Suprapubic skin (tissue), 4 donors: ENCODE results near the gene IRF7. TPM values are rescaled to one million over a fixed set of nuclear protein-coding genes. Genes with fewer than 3 reads are reported as not detected.

Source experiments
- DNase-seq, 2 donors: peaks; one replicate each; pipeline ENCODE4 v3.0.0-alpha.2; 2019; ENCODE audit warnings: low spot score in 2 of 2
- H3K27ac ChIP-seq: fragments of 200-600 bp; sonication (generic); one replicate; pipeline ENCODE4 v1.5.1; 2019
- H3K27me3 ChIP-seq: fragments of 200-600 bp; sonication (generic); one replicate; pipeline ENCODE4 v1.5.1; 2019
- H3K36me3 ChIP-seq: fragments of 200-600 bp; sonication (generic); one replicate; pipeline ENCODE4 v1.5.1; 2019
- H3K4me1 ChIP-seq: fragments of 200-600 bp; sonication (generic); one replicate; pipeline ENCODE4 v1.5.1; 2019
- H3K4me3 ChIP-seq: fragments of 200-600 bp; sonication (generic); one replicate; pipeline ENCODE4 v1.5.1; 2019; ENCODE audit warnings: mild to moderate bottlenecking
- H3K9me3 ChIP-seq: fragments of 200-600 bp; sonication (generic); one replicate; pipeline ENCODE4 v1.5.1; 2019
- EP300 ChIP-seq: sonication (generic); formaldehyde crosslinking; IDR thresholded peaks from one replicate; pipeline ENCODE4 v1.6.1; 2017; ENCODE audit warnings: antibody characterized with exemption
- POLR2A ChIP-seq, 2 donors: fragments of 450-650 bp; IDR thresholded peaks; one replicate each; pipeline ENCODE4 v1.6.1; 2017; ENCODE audit warnings: antibody characterized with exemption in 2 of 2, mild to moderate bottlenecking in 2 of 2, moderate library complexity in 2 of 2
- POLR2AphosphoS5 ChIP-seq, 3 donors: sonication (generic); formaldehyde crosslinking; IDR thresholded peaks; one replicate each; pipeline ENCODE4 v1.6.1; 2017; ENCODE audit warnings: antibody characterized with exemption in 3 of 3
- WGBS: methylation state at CpG from one replicate; pipeline ENCODE4 v1.1.5; 2018; 5-methylcytosine and 5-hydroxymethylcytosine counted together
- total RNA-seq, 4 donors: library from RNA; depleted of rRNA; stranded (reverse); fragments of >200 nt; gene quantifications; one replicate each; pipeline ENCODE4 v1.1.0, GENCODE V29; 2016
- TF ChIP-seq, protein P1 (sequence below), 2 donors: fragments of 200-600 bp in 1 of 2; fragments of 450-650 bp in 1 of 2; sonication (generic) in 1 of 2; IDR thresholded peaks; one replicate each; pipeline ENCODE4 v1.5.1; 2016 to 2019; ENCODE audit warnings: antibody characterized with exemption in 2 of 2, mild to moderate bottlenecking in 1 of 2, moderate library complexity in 1 of 2

Gene IRF7
- total RNA-seq, 4 donors from 2014 or later, result 20.9 to 34.0 (median 26.6) TPM

- WGBS, result 76% methylated on average over 17 of the region's 17 CpGs
- peaks cover 45% of the 10 kb centered on the region for H3K36me3 ChIP-seq
- TF ChIP-seq, protein P1, sequence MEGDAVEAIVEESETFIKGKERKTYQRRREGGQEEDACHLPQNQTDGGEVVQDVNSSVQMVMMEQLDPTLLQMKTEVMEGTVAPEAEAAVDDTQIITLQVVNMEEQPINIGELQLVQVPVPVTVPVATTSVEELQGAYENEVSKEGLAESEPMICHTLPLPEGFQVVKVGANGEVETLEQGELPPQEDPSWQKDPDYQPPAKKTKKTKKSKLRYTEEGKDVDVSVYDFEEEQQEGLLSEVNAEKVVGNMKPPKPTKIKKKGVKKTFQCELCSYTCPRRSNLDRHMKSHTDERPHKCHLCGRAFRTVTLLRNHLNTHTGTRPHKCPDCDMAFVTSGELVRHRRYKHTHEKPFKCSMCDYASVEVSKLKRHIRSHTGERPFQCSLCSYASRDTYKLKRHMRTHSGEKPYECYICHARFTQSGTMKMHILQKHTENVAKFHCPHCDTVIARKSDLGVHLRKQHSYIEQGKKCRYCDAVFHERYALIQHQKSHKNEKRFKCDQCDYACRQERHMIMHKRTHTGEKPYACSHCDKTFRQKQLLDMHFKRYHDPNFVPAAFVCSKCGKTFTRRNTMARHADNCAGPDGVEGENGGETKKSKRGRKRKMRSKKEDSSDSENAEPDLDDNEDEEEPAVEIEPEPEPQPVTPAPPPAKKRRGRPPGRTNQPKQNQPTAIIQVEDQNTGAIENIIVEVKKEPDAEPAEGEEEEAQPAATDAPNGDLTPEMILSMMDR (IDR thresholded peaks at IDR 0.05), result no peak
- no peak for TF ChIP-seq POLR2A (IDR thresholded peaks at IDR 0.05)
- no peak for TF ChIP-seq POLR2AphosphoS5 (IDR thresholded peaks at IDR 0.05)
- no peak for TF ChIP-seq EP300
- no peak overlapping the region for H3K27ac ChIP-seq
- H3K9me3 ChIP-seq, result no peaks in the 10 kb centered on the region
- H3K4me1 ChIP-seq, result peaks cover 37% of the 10 kb centered on the region
- DNase-seq, result no peak
- no peaks in the 10 kb centered on the region for H3K27me3 ChIP-seq
- no peak overlapping the region for H3K4me3 ChIP-seq
These were observed 34.0 kb downstream of the IRF7 start for GRCh38 chr11:581752-582151.

DNA sequence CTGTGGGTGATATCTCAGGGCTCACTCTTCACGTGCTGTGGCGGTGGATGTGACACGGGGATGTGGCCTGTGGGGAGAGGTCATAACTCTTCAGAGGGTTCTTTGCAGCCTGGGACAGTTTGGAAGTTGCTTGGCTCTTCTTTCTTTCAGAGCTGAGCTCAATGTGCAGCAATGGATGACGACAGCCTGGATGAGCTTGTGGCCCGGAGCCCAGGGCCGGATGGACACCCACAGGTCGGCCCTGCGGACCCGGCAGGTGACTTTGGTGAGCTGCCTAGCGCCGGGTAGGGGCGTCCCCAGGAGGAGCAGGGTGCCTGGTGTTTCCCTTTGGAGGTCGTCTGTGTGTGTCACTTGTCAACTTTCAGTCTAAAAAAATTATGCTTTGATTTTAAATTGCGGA lies 34.4 kb downstream of the IRF7 start:
- 79% methylated on average over 8 of the region's 14 CpGs for WGBS
- no peak for TF ChIP-seq EP300
- TF ChIP-seq POLR2A (IDR thresholded peaks at IDR 0.05), result no peak
- no peak for TF ChIP-seq POLR2AphosphoS5 (IDR thresholded peaks at IDR 0.05)
- TF ChIP-seq, protein P1 (IDR thresholded peaks at IDR 0.05), result no peak
- Histone ChIP-seq H3K4me1 (peaks cover 37% of the 10 kb centered on the region), H3K27ac (no peak overlapping the region), H3K9me3 (no peaks in the 10 kb centered on the region), H3K36me3 (peaks cover 41% of the 10 kb centered on the region), H3K4me3 (no peak overlapping the region), H3K27me3 (no peaks in the 10 kb centered on the region)
- no peak for DNase-seq

GRCh38 chr11:579830-580601 lies 35.7 kb downstream of the IRF7 start:
- Histone ChIP-seq H3K9me3 (no peaks in the 10 kb centered on the region), H3K27ac (no peak overlapping the region), H3K27me3 (no peaks in the 10 kb centered on the region), H3K4me3 (no peak overlapping the region), H3K36me3 (peaks cover 34% of the 10 kb centered on the region), H3K4me1 (peaks cover 43% of the 10 kb centered on the region)
- no peak for TF ChIP-seq POLR2A (IDR thresholded peaks at IDR 0.05)
- TF ChIP-seq EP300, result no peak
- no peak for TF ChIP-seq POLR2AphosphoS5 (IDR thresholded peaks at IDR 0.05)
- TF ChIP-seq, protein P1 (IDR thresholded peaks at IDR 0.05), result no peak
- no peak for DNase-seq
- 84% methylated on average over 17 of the region's 20 CpGs for WGBS

DNA sequence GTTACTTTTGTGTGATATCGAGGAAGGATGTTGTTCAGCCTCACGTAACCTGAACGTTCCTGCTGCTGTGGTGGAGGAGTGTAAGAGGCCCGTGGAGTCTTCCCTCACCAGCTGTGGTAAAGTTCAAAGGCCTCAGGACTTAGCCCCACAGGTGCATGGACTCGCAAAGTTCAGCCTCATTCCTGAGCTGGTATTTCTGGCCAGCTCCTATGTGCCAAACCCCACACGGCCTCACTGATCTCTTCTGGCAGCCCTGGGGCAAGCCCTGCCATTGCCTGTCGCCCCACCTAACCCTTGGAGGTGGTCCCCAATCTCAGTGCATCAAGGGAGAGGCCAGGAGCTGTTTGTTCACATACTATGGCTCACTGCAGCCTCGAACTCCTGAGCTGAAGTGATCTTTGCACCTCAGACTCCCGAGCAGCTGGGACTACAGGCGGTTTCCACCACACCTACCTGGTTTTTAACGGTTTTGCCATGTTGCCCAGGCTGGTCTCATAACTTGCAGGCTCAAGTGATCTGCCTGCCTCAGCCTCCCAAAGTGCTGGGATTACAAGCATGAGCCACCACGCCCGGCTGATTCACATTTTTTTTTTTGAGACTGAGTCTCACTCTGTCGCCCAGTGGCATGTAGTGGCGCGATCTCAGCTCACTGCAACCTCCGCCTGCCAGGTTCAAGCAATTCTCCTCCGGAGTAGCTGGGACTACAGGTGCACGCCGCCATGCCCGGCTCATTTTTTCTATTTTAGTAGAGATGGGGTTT lies 37.3 kb downstream of the IRF7 start:
- no peak overlapping the region for H3K27ac ChIP-seq
- no peaks in the 10 kb centered on the region for H3K9me3 ChIP-seq
- no peak for DNase-seq
- peaks cover 20% of the 10 kb centered on the region for H3K36me3 ChIP-seq
- H3K4me1 ChIP-seq, result peaks cover 56% of the 10 kb centered on the region
- H3K27me3 ChIP-seq, result no peaks in the 10 kb centered on the region
- 65% methylated on average over 14 of the region's 21 CpGs for WGBS
- TF ChIP-seq EP300, result no peak
- H3K4me3 ChIP-seq, result peak overlapping the region; percentile 95

DNA sequence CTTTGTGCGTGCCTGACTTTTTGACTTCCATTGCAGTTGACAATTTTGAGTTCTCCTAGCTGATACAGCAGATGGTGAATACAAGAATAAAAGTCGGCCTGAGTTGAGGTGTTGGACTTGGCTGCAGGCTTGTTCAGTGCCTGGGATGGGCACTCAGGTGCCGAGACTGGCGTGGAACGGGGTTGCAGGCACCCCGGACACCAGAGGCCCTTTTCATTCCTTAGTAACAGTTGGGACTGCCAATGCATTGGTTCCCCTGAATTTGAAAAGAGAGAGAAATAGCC lies 38.2 kb downstream of the IRF7 start:
- no peak for DNase-seq
- peak overlapping the region; percentile 95 for H3K4me3 ChIP-seq
- H3K9me3 ChIP-seq, result no peaks in the 10 kb centered on the region
- WGBS, result 43% methylated on average over 6 of the region's 6 CpGs
- no peaks in the 10 kb centered on the region for H3K27me3 ChIP-seq
- TF ChIP-seq, protein P1 (IDR thresholded peaks at IDR 0.05), result no peak
- TF ChIP-seq POLR2A (IDR thresholded peaks at IDR 0.05) (no peak), POLR2AphosphoS5 (IDR thresholded peaks at IDR 0.05) (no peak), EP300 (no peak)
- H3K36me3 ChIP-seq, result peaks cover 12% of the 10 kb centered on the region
- no peak overlapping the region for H3K27ac ChIP-seq
- H3K4me1 ChIP-seq, result peaks cover 61% of the 10 kb centered on the region
